GM19193 (cell line): ENCODE measurements around the gene UBE2L3.

Source experiments
- POLR2A ChIP-seq: IDR thresholded peaks from 4 replicates; pipeline ENCODE4 v1.6.1; 2011; ENCODE audit not compliant: insufficient read depth, insufficient read length; ENCODE audit errors: extremely low read depth

The UBE2L3 gene

GRCh38 chr22:21629255-21630149, 62.0 kb downstream of the UBE2L3 start, which contains the start of gene YDJC:
YDJC (minus strand) TSS chr22:21630022; CDS start chr22:21630014, 8 bp downstream.
- peak; percentile 74 for TF ChIP-seq POLR2A

- no peak for TF ChIP-seq POLR2A
Measured at GRCh38 chr22:21631025-21631424, 63.5 kb downstream of the UBE2L3 start.

- no peak for TF ChIP-seq POLR2A
Measured at GRCh38 chr22:21632237-21632895, 64.9 kb downstream of the UBE2L3 start, which contains the start of gene CCDC116. CCDC116 (plus strand) TSS chr22:21632760; CDS start chr22:21633182, 422 bp downstream.

GRCh38 chr22:21632931-21633330, 65.4 kb downstream of the UBE2L3 start:
- no peak for TF ChIP-seq POLR2A

GRCh38 chr22:21633481-21633880, 66.0 kb downstream of the UBE2L3 start:
- TF ChIP-seq POLR2A, result no peak

- no peak for TF ChIP-seq POLR2A
Measured at GRCh38 chr22:21634081-21634480, 66.6 kb downstream of the UBE2L3 start.

GRCh38 chr22:21634844-21635243, 67.3 kb downstream of the UBE2L3 start:
- TF ChIP-seq POLR2A, result no peak

GRCh38 chr22:21635771-21636510, 68.4 kb downstream of the UBE2L3 start:
- no peak for TF ChIP-seq POLR2A

GRCh38 chr22:21636629-21637218, 69.2 kb downstream of the UBE2L3 start:
- no peak for TF ChIP-seq POLR2A

GRCh38 chr22:21639359-21639758, 71.8 kb downstream of the UBE2L3 start:
- TF ChIP-seq POLR2A, result no peak

GRCh38 chr22:21640810-21641209, 73.3 kb downstream of the UBE2L3 start:
- no peak for TF ChIP-seq POLR2A

- no peak for TF ChIP-seq POLR2A
Measured at GRCh38 chr22:21641417-21641788, 73.9 kb downstream of the UBE2L3 start.

GRCh38 chr22:21641789-21642583, 74.5 kb downstream of the UBE2L3 start, which contains the start of gene SDF2L1:
SDF2L1 (plus strand) TSS chr22:21642302; CDS start chr22:21642337, 35 bp downstream.
- TF ChIP-seq POLR2A, result peak; percentile 90
